Heart right ventricle (tissue), 16 donors: Measurements from ENCODE around the gene GPR3. TPM values are rescaled to one million over a fixed set of nuclear protein-coding genes. Genes with fewer than 3 reads are reported as not detected.
A peak's percentile ranks its signal among the peaks of the same experiment; 100 is the strongest.

Experiments
- ATAC-seq, 8 donors: fragments of 200-7000 bp; cut with Tn5 transposase; one replicate each; pipeline ENCODE4 v1.9.1; 2020; ENCODE audit warnings: mild to moderate bottlenecking in 8 of 8, moderate library complexity in 8 of 8, moderate number of reproducible peaks in 1 of 8
- DNase-seq, 2 donors: peaks; one replicate each; pipeline ENCODE4 v3.0.0-alpha.2; 2020
- H3K27ac ChIP-seq, 10 donors: fragments of 200-600 bp; sonication (generic) in 2 of 10; one replicate each; pipeline versions ENCODE4 v1.5.0 to v1.8.0; 2020 to 2022; ENCODE audit warnings: mild to moderate bottlenecking in 3 of 10
- H3K27me3 ChIP-seq, 7 donors: fragments of 200-600 bp; one replicate each; pipeline ENCODE4 v1.8.0; 2021 to 2022; ENCODE audit warnings: mild to moderate bottlenecking in 2 of 7
- H3K36me3 ChIP-seq, 9 donors: fragments of 200-600 bp; sonication (generic) in 1 of 9; one replicate each; pipeline versions ENCODE4 v1.5.0 to v1.8.0; 2020 to 2022; ENCODE audit warnings: mild to moderate bottlenecking in 2 of 9
- H3K4me1 ChIP-seq, 9 donors: fragments of 200-600 bp; sonication (generic) in 1 of 9; one replicate each; pipeline versions ENCODE4 v1.5.0 to v1.8.0; 2020 to 2022; ENCODE audit warnings: mild to moderate bottlenecking in 4 of 9
- H3K4me3 ChIP-seq, 10 donors: fragments of 200-600 bp; sonication (generic) in 2 of 10; one replicate each; pipeline versions ENCODE4 v1.5.0 to v1.8.0; 2020 to 2022; ENCODE audit warnings: mild to moderate bottlenecking in 7 of 10, moderate library complexity in 2 of 10
- H3K9me3 ChIP-seq, 11 donors: fragments of 200-600 bp in 10 of 11; sonication (generic) in 2 of 11; one replicate each; pipeline versions ENCODE4 v1.5.0 to v1.8.0; 2013 to 2022; ENCODE audit warnings: mild to moderate bottlenecking in 2 of 11, control low read depth in 1 of 11, moderate library complexity in 1 of 11
- CTCF ChIP-seq, 9 donors: fragments of 200-600 bp; sonication (generic) in 2 of 9; IDR thresholded peaks; one replicate each; pipeline versions ENCODE4 v1.5.0 to v1.8.0; 2021 to 2022; ENCODE audit warnings: antibody characterized with exemption in 9 of 9, mild to moderate bottlenecking in 5 of 9, moderate library complexity in 1 of 9
- whole genome bisulfite sequencing, 2 donors: extraction: QIAGEN DNeasy Blood & Tissue Kit; methylation state at CpG; one replicate each; pipeline ENCODE4 v1.1.7; 2013; ENCODE audit warnings: inconsistent platforms in 1 of 2; 5-methylcytosine and 5-hydroxymethylcytosine counted together
- intact Hi-C, 10 donors: fragments of 100-400 bp; cut with DNase I; formaldehyde crosslinking; loops; one replicate each; pipeline versions ENCODE4 v1.11.1 to v1.14.2; 2022
- polyA plus RNA-seq, 2 donors: library from polyadenylated mRNA; stranded (reverse); fragments of 200-250 nt; gene quantifications; one replicate each; pipeline ENCODE4 v1.2.3, GENCODE V29; 2013
- total RNA-seq, 10 donors: library from RNA; stranded (reverse); fragmentation: NEBNext Ultra II Directional in 3 of 10; extraction: Animal tissue kit (Norgen Biotek cat#: 25700) in 3 of 10; gene quantifications; one replicate each; pipeline versions ENCODE4 v1.2.1 to v1.2.4, GENCODE V29; 2021 to 2023
- donor health status: Arrhythmogenic right ventricular cardiomyopathy.
- donor health status: ischemic (EF 13 %, LVEDD 7.1; RV severe dilation, severe dysfunction).
- donor health status: healthy with polysubstance abuse.
- donor health status: DM: no; HTN: yes; CAD: no.
- donor health status: DM: no; HTN: no; CAD: no.
- donor health status: ischemic (EF 25% LVEDD 6.9; RV normal size, moderate dysfunction).
- donor health status: ischemic (EF 25% LVEDD 5.7; RV mildly dilated, moderate dysfunction).
- donor health status: healthy.
- donor health status: DM: yes; HTN: yes; CAD: no.
- donor health status: Ischemic cardiomyopathy.
- donor health status: ischemic (EF 35%, LVEDD 5.7; RV mildly dilated, moderate dysfunction).
- donor health status: nonischemic (EF 11% LVEDD 7.7; RV severe dilation, severe dysfunction).
- donor health status: DM: yes; HTN: yes; CAD: no.
- donor health status: PGD.
- donor health status: ischemic (EF 29% LVEDD 5.4; RV normal size, mild dysfunction).
- donor health status: nonischemic (EF 23%, LVEDD 6.1; RV moderate dilation, normal function).

Gene GPR3
- total and polyA plus RNA-seq, 12 donors = 0.27 to 3.4 (median 0.42) TPM; not detected in 1

- peak overlapping the region in 9 of 10 donors; percentile 2 to 99 (median 46) for H3K27ac ChIP-seq
- intact Hi-C loops = loop anchor here in 2 of 10 donors (5.0 kb wide), 1 partner anchor 47 kb away; the partner anchor contains the start of gene TMEM222 (in 2 of the 2)
- no peak overlapping the region for H3K4me3 ChIP-seq
- no peaks in the 10 kb centered on the region for H3K9me3 ChIP-seq
- no peaks in the 10 kb centered on the region for H3K27me3 ChIP-seq
- DNase-seq (no peak), ATAC-seq (no peak)
- peaks cover 25 to 53% (median 40%) of the 10 kb centered on the region in 9 donors for H3K4me1 ChIP-seq
- H3K36me3 ChIP-seq = peaks cover 0 to 9% (median 3%) of the 10 kb centered on the region in 9 donors
- peak in 5 of 9 donors; percentile 11 to 28 (median 22) for TF ChIP-seq CTCF (IDR thresholded peaks at IDR 0.05)
- 69 to 71% methylated on average over 13 of the region's 13 CpGs for WGBS, 2 donors
Observed at GRCh38 chr1:27368869-27369582, 23.4 kb upstream of the GPR3 start.

- peaks cover 18 to 64% (median 35%) of the 10 kb centered on the region in 9 donors for H3K4me1 ChIP-seq
- TF ChIP-seq CTCF (IDR thresholded peaks at IDR 0.05) = no peak
- H3K27ac ChIP-seq = peak overlapping the region in 2 of 10 donors; percentile 22 to 77
- no peaks in the 10 kb centered on the region for H3K36me3 ChIP-seq
- WGBS, 2 donors = 91 to 92% methylated on average over 19 of the region's 19 CpGs
- no peak overlapping the region for H3K4me3 ChIP-seq
- no peaks in the 10 kb centered on the region for H3K27me3 ChIP-seq
- intact Hi-C loops = no loop called here
- H3K9me3 ChIP-seq = no peaks in the 10 kb centered on the region
- DNase-seq = no peak
- ATAC-seq = no peak
Observed at GRCh38 chr1:27372022-27372807, 20.2 kb upstream of the GPR3 start.

- intact Hi-C loops = no loop called here
- H3K4me1 ChIP-seq = peaks cover 10 to 64% (median 27%) of the 10 kb centered on the region in 9 donors
- TF ChIP-seq CTCF (IDR thresholded peaks at IDR 0.05) = peak in 3 of 9 donors; percentile 7 to 22 (median 16)
- H3K4me3 ChIP-seq = no peak overlapping the region
- no peaks in the 10 kb centered on the region for H3K27me3 ChIP-seq
- 90% methylated on average over 11 of the region's 11 CpGs for WGBS, 2 donors
- no peak for ATAC-seq
- no peak for DNase-seq
- no peaks in the 10 kb centered on the region for H3K36me3 ChIP-seq
- H3K9me3 ChIP-seq = no peaks in the 10 kb centered on the region
- H3K27ac ChIP-seq = peak overlapping the region in 9 of 10 donors; percentile 13 to 78 (median 66)
Observed at GRCh38 chr1:27372808-27373690, 19.4 kb upstream of the GPR3 start.
